HCEC 1CT (cell line): ENCODE data around the gene GSC2.
A peak's percentile ranks its signal among the peaks of the same experiment; 100 is the strongest.

Experiments
- DNase-seq: peaks from one replicate; pipeline ENCODE4 v3.0.0-alpha.2; 2017

The GSC2 gene

DNA sequence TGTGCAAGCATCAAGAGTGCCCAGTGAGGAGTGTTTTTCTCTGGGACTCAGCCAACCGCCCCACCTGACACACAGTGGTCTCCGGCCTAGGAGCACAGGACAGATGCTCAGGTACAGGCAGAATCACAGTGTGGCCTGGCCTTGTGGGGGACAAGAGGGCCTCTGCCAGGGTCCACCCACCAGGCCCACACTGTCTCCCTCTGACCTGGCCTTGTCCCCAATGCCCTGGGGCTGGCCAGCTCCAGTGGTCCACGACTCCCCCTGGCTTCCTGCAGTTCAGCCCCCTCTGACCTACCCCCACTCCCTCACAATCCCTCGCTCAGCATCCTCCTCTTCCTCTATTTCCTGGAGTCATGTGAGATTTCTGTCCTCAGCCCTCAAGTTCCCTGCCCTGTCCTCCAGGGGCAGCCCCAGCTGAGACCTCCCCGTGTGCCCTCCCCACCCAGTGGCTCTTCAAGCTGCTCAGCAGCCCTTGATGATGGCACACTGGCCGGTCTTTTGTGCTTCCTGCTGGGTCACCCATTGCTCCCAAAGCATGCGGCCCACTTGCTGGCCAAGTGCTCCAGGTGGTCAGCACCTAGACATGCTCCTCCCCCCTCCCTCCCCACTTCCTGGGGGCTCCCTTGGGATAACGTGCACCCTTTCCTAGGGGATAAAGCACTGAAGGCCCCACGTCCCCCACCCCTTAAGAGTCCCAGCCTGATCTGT lies 17.2 kb downstream of the GSC2 start:
- no peak for DNase-seq

DNA sequence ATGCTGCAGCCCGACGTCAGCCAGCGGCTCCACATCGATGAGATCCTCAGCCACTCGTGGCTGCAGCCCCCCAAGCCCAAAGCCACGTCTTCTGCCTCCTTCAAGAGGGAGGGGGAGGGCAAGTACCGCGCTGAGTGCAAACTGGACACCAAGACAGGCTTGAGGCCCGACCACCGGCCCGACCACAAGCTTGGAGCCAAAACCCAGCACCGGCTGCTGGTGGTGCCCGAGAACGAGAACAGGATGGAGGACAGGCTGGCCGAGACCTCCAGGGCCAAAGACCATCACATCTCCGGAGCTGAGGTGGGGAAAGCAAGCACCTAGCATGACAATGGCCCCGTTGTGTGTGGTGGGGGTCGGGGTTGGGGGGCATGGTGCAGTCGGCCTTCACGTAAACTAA lies 17.9 kb downstream of the GSC2 start:
- DNase-seq, result no peak

DNA sequence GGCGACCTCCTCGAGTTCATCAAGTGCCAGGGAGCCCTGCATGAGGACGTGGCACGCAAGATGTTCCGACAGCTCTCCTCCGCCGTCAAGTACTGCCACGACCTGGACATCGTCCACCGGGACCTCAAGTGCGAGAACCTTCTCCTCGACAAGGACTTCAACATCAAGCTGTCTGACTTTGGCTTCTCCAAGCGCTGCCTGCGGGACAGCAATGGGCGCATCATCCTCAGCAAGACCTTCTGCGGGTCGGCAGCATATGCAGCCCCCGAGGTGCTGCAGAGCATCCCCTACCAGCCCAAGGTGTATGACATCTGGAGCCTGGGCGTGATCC lies 18.4 kb downstream of the GSC2 start:
- DNase-seq, result no peak

DNA sequence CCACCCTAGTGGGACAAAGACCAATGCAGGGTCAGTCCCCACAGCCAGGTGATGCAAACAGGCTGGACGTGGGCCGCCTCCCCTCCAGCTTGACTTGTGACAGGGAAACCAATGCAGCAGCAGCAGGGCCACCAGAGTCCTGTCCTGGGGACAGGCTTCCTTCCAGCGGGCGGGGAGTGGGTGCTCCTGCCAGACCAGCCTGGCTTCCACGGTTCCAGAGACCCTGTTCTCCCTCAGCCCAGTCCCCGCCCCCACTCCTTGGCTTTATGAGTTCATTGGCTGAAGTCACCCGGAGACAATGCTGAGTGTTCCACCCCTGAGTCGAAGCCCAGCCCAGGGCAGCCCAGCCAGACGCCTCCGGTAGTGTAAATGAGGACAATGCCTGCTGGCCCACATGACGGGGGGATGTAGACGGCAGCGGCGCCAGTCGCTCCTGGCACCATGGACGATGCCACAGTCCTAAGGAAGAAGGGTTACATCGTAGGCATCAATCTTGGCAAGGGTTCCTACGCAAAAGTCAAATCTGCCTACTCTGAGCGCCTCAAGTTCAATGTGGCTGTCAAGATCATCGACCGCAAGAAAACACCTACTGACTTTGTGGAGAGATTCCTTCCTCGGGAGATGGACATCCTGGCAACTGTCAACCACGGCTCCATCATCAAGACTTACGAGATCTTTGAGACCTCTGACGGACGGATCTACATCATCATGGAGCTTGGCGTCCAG lies 19.0 kb downstream of the GSC2 start, which contains the start of gene TSSK2:
Gene TSSK2 (plus strand): TSS at position 350 of the 726 bp plus-strand sequence. CDS start 92 bp downstream, at position 442.
- DNase-seq, result no peak

DNA sequence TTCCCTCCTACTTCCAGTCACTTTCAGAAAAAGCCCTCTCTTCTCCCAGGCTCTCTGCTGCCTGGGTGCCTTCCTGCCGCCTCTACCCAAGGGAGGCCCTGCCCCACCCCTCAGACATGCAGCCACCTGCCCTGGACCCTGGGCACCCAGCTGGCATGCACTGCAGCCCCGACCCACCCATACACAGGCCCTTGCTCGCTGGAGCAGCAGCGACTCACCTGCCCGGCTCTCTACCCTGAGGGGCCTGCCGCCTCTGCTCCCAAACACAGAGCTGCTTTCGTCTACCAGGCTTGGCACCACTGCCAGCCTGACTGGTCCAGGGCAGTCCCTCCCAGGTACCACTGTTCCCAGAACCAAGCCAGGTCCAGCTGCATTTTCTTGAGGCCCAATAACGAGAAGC lies 20.2 kb downstream of the GSC2 start:
- no peak for DNase-seq

DNA sequence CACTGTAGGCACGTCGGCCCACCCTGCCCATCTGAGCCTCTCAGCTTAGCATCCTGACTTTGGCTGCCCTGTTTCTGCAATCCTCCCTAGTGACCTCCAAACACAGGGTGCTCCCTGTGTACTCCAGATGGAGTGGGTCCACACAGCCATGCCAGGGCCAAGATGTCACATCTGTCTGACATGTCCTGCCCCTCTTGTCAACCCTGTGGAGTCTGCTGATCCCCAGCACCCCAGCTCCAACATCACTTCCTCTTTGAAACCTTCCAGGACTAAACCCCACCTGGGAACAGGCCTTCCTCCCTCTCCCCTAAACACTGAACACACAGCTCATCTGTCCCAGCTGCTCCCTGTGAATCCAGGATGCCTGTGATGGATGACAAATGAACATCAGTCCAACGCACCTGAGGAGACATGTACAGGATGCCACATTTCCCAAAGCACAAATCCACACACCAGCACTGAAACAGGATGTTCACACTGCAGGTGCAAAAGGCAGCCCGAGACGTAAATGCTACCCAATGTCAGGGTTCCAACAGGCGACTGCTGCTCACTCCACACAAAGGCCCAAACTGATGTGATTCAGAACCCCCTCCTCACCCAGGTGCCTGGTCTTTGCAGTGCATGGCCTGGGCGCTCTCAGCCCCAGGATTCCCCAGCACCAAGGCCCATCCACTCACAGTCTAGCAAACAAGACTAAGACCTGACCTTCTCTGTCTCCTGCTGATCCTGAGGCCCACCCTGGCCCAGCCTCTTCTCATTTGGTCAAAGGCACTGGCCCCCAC lies 21.0 kb downstream of the GSC2 start:
- no peak for DNase-seq

DNA sequence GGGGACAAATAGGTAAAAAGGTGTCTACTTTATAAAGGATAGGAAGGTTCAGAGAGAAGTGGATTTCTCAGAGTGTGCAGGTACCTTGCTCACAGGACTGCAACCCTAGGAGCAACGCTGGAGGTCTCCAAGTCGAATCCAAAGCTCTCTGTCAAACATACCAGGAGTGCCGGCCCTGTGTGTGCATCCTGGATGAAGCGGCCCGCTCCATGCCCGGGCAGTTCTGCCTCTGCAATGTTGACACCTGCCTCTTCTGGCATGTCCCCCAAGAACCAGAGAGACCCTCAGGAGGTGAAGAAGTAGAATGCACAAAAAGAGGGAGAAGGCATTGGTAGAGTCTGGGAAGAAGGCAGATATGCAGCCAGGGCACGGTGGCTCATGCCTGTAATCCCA lies 22.1 kb downstream of the GSC2 start:
- no peak for DNase-seq

DNA sequence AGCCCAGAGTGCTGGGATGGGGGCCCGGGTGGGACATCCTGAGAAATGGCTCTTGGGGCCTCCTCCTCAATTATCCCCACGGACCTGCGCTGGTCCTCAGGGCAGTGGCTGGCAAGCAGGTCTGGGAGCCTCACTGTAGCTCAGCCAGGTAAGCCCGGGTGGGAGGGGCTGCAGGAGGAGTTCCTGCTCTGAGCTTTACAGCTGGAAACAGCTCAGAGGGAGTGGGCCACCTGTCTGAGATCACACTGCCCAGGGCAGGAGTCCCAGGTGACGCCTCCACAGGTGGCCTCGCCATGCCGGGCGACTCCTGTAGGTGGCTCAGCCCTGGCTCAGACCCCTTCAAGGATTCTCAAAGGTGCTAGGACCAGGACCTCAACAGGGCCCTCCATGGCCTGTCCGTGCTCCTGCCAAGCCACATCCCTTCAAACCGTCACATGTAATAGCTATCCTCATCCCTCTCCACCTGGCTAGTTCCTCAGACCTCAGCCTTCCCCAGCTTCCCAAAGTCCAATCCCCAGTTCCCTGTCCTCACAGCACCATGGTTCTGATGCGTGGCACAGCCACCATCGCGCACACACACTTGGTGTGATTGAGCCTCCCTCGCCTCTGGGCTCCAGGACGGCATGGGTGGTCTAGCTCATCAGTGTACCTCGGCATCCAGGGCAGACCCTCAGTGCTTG lies 22.6 kb downstream of the GSC2 start:
- no peak for DNase-seq

DNA sequence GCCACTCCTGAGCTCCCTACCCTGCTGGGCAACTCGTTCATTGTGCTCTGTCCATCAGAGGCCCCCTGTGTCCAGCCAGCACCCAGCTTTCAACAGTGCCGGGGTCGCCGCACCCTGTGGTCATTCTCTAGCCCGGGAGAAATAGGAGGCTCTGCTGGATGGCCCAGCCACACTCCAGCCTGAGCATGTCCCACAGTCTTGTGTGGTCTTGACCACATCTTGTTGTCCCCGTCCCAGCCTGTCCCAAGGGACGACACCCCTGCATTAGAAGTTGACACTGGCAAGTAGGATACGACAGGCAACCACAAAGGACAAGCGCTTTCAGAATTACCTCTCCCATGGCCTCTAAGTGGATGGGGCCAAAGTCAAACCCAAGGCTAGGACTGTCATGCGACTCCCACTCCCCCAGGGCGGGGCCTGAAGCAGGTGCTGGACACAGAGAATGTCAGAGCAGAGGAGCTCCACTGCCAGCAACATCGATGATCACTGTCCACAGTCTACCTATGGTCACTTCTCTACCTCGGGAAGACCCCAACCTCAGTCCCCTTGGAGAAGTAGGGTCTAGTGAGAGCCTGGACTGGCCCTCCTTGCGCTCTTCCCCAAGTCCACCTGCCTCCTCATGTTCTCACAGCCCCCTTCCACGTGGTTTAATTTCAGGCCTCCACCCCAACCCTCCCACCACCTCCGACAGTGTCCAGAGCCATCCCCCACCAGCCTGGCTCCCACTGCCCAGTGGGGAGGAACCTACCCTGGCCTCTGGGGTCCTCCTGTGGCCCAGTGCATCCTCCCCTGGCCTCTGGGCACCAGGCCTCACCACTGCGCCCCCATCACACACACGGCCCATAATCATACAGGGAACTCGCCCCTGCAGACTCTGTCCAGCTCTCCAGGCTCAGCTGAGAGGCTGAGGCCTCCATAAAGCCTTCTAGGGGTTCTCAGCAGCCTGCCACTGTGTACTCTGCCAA lies 23.5 kb downstream of the GSC2 start:
- DNase-seq, result no peak

DNA sequence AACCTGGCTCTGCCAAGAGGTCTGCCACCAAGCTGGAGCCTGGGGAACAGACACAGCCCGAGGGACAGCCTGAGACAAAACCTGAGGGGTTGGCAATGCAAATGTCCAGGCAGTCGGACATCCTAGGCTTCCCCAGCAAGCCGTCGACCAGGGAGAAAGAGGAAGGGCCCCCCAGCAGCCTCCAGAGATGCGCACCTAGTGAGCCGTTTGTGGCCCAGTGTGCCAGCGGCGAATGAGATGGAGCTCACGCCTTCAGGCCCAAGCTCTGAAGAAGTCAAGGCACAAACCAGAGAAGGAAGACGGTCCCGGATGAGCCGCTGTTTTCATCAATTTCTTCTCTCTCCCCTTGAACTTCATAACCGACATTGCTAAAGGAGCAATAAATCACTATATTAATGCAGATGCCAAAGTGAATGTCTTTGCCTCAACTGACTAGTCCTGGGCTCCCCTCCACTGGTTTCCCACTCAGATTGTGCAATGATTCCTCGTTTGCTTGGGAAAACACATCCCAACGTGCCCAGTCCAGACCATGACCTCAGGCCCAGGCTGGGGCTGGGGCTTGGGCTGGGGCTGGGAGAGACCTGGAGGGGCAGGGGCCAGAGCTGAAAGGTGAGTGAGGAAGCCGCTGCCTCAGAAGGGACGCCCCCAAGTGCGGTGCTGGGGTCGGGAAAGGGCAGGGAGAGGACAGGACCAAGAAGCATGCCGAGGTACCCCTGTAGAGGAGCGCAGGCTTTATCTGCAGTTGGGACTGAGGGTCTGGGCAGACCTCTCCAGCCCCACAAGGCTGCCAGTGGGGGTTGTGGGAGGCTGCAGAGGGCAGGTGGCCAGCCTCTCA lies 24.4 kb downstream of the GSC2 start:
- no peak for DNase-seq

DNA sequence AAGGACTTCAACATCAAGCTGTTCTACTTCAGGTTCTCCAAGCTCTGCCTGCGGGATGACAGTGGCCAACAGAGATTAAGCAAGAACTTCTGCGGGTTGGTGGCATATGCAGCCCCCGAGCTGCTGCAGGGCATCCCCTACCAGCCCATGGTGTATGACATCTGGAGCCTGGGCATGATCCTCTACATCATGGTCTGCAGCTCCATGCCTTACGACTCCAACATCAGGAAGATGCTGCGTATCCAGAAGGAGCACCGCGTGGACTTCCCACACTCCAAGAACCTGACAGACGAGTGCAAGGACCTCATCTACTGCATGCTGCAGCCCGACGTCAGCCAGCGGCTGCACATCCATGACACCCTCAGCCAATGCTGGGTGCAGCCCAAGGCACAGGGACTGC lies 25.1 kb downstream of the GSC2 start:
- no peak for DNase-seq

DNA sequence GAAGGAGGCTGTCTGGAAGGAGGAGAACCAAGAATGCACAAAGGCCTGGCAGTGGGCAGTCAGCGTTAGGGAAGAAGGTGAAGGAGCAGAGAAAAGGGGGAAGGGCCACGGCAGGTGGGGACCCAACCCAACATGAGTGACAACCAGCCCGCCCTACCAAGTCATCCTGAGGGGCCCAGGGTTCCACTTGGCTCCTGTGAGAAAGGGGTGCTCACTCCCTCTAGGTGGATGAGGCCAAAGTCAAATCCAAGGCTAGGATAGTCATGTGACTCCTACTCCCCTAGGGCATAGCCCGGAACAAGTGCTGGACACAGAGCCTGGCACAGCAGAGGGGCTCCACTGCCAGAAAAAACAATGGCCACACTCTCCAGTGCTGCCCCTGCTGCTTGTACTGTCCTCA lies 25.7 kb downstream of the GSC2 start:
- no peak for DNase-seq

DNA sequence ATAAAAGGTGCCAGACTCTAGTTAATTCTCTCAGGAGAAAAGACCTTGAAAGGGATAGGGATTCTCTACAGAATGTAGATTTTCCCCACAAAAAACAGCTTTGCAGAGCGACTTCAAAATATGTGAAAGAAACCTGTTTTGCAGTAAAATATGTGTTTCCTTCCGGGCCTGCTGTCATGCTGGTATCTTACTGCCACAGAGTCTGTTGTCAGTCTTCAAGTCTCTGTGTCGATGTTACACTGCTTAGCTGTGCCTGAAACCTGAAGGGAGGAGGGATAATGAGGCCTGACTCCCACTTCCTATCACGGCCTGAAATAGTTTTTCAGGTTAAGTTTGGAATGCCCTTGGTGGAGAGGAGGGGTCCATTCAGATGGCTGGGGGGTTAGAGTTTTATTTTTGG lies 26.2 kb downstream of the GSC2 start:
- no peak for DNase-seq

DNA sequence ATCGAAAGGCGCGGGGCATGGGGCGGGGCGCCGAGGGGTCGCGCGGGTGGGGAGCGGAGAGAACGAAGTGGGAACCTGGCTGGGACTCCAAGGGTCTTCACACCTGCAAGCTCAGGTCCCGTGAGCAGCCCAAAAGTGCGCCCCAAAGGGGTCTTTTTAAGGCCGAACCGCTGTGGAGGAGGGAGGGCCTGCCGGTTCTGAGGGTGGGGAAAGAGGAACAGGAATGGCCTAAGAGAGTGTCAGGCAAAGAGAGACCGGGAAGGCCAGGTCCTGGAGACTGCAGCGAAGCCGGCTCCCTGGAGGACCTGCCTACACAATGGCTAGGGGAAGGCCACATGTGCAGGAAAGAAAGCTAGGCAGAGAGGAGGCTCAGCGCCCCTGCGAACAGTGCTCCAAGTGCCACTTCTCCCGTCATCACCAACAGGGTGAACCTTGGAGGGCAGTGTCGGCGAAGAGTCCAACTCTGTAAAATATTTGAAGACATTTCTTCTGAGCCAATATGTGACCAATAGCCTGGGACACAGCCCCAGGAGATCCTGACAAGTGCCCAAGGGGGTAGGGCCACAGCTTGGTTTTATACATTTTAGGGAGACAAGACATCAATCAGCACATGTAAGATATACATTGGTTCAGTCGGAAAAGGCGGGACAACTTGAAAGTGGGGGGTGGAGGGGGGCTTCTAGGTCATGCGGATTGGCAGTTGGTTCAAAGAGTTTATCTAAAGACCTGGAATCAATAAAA lies 27.2 kb downstream of the GSC2 start:
- DNase-seq, result peak; percentile 7

DNA sequence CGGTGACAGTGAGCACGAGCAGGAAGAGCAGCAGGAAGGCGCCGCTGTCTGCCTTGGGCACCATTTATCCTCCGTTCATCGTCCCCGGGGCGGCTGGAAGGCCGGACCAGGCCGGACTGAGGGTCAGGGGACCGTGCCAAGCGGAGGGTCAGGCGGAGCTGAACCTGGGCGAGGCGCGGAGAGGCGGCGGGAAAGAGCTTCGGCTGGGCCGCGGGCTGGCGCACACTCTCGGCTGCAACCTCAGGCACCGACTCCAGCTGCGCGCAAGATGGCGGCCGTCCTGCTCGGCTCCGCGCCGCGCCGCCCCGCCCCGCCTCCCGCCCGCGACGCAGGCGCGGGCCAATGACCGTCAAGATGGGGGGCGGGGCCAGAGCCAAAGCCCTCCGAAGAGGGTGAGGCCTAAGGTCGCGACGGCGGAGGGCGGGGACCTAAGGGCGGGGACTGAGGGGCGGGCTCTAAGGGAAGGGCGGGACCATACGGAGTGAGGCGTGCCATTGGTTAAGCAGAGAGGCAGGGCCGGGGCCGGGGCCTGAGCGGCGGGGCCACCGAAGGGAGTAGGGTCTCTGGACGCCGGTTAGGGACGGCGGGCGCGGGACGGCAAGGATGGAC lies 27.8 kb downstream of the GSC2 start, which contains the start of gene DGCR2:
Gene DGCR2 (minus strand): TSS at position 270 of the 609 bp plus-strand sequence. CDS start 206 bp downstream, at position 64.
- peak; percentile 93 for DNase-seq

DNA sequence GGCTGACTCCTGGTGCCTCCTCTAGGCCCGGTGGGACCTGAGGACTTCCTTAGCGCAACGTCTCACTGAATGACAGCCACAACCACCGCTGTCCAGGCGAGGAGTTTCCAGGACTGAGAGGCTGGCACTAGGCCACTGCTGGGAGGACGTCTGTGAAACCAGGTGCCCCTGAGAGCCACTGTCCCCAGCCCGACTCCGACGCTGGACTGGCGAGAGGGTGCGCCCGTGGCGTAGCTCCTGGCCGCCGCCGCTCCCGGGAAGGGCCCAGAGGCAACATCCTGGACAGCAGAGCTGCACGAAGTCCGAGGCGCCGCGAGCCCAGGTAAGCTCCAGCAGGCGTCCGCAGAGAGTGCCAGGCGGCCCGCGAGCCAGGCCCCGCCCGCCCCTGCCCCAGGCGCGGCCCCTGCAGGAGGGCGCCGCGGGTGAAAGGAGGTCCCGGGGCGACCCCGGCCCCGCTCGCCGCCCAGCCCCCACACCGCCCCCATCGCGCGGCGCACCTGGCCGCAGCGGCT lies 28.4 kb downstream of the GSC2 start:
- DNase-seq, result peak; percentile 21

DNA sequence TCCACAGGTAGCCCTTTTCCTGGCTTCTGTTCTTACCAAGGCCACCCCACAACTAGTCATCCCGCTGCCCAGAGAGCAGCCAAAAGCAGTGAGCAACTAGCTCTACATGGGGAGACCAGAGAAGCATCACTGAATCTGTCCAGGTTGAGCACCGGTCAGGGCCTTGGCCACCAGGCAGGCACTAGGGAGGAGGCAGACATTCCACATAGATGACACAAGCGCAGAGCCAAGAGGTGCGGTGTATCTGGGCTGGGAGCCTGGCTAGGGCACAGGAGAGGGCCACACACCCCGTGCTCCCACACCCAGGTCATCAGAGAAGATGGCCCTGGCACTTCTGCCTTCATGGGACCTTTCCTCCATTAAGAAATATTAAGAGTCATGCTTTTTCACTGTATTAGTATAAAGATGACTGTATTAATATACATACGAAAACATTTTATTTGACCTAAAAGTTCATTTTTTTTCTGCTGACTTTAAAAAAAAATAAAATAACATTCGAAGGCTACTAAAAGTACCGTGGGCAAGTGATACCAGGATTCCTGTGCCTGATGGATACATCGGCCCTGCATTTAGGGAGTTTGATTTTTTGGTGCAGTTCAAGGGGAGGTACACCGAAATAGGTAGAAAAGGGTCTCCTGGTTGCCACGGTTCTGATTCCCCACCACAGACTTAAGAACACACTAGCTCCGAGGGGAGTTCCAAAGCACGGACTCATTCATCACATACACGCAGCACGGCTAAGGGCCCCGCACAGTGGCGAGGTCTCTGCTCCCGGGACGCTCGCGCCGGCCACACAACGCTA lies 29.1 kb downstream of the GSC2 start:
- DNase-seq, result peak; percentile 4

DNA sequence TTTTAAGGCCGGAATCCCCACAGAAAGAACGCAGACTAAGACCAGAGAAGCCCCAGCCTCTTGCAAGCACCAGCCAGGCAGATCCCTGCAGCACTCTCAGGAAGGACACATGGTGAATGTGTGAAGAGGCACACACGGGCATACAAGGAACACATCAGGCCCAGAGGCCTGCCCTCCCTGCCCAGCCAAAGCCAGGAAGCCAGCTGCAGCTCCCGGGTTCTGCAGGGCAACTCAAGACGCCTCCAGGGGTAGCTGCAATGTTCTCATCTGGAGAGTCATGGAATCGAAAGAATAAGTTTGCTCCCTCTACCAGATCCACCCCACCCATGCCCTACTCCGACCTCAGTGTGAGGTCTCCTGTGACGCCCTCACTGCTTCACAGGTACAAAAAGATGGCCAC lies 30.1 kb downstream of the GSC2 start:
- DNase-seq, result no peak
